Left ventricle myocardium inferior (tissue), 1 donor: ENCODE measurements around the gene JAK3. TPM values are rescaled to one million over a fixed set of nuclear protein-coding genes. Genes with fewer than 3 reads are reported as not detected.

Source experiments
- DNase-seq: peaks from one replicate; pipeline ENCODE4 v3.0.0-alpha.2; 2020
- H3K27ac ChIP-seq: fragments of 200-600 bp; replicated peaks from 2 replicates; pipeline ENCODE4 v1.8.0; 2021
- H3K27me3 ChIP-seq: fragments of 200-600 bp; 2 replicates; pipeline ENCODE4 v1.8.0; 2021; ENCODE audit warnings: low read depth
- H3K36me3 ChIP-seq: fragments of 200-600 bp; 2 replicates; pipeline ENCODE4 v1.8.0; 2021
- H3K4me1 ChIP-seq: fragments of 200-600 bp; 2 replicates; pipeline ENCODE4 v1.8.0; 2021
- H3K4me3 ChIP-seq: fragments of 200-600 bp; 2 replicates; pipeline ENCODE4 v1.8.0; 2021; ENCODE audit warnings: mild to moderate bottlenecking, moderate library complexity
- H3K9me3 ChIP-seq: fragments of 200-600 bp; replicated peaks from 2 replicates; pipeline ENCODE4 v1.8.0; 2021
- intact Hi-C: fragments of 100-400 bp; cut with micrococcal nuclease; formaldehyde crosslinking; loops from one replicate; pipeline ENCODE4 v1.11.0; 2022
- total RNA-seq: library from RNA; stranded (reverse); fragmentation: NEBNext Ultra II Directional; extraction: Animal tissue kit (Norgen Biotek cat#: 25700); gene quantifications from one replicate; pipeline ENCODE4 v1.2.1, GENCODE V29; 2021
- TF ChIP-seq, protein P1 (sequence below): fragments of 200-600 bp; IDR thresholded peaks from 2 replicates; pipeline ENCODE4 v1.8.0; 2021; ENCODE audit warnings: antibody characterized with exemption, mild to moderate bottlenecking, borderline replicate concordance
- donor health status: DM: no; HTN: yes; CAD: no; lungs with severe emphysema.

JAK3 gene
- total RNA-seq, 1 donor from 2014 or later, result 1.7 TPM

DNA sequence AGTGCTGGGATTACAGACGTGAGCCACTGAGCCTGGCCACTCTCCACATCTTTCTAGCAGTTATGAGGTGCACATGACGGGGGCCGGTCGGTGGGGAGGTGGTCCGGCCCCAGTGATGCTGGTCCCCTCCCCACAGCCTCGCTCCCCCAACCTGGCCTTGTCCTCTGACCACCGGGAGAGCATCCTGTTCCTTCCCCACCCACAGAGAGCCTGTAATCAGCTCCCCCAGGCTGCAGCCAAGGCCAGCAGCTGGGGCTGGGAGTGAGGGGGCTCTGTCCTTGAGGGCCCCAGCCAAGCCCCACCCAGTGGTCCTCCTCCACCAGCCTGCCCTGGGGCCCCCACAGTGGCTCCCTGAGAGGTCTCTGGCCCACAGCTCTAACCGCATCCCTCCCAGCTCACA, 23.4 kb downstream of the JAK3 start:
- no peaks in the 10 kb centered on the region for H3K4me1 ChIP-seq
- no peak overlapping the region for H3K27ac ChIP-seq
- no peak for DNase-seq
- H3K4me3 ChIP-seq, result no peak overlapping the region
- no peaks in the 10 kb centered on the region for H3K9me3 ChIP-seq
- TF ChIP-seq, protein P1, sequence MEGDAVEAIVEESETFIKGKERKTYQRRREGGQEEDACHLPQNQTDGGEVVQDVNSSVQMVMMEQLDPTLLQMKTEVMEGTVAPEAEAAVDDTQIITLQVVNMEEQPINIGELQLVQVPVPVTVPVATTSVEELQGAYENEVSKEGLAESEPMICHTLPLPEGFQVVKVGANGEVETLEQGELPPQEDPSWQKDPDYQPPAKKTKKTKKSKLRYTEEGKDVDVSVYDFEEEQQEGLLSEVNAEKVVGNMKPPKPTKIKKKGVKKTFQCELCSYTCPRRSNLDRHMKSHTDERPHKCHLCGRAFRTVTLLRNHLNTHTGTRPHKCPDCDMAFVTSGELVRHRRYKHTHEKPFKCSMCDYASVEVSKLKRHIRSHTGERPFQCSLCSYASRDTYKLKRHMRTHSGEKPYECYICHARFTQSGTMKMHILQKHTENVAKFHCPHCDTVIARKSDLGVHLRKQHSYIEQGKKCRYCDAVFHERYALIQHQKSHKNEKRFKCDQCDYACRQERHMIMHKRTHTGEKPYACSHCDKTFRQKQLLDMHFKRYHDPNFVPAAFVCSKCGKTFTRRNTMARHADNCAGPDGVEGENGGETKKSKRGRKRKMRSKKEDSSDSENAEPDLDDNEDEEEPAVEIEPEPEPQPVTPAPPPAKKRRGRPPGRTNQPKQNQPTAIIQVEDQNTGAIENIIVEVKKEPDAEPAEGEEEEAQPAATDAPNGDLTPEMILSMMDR, result no peak
- peaks cover 87% of the 10 kb centered on the region for H3K27me3 ChIP-seq
- no peaks in the 10 kb centered on the region for H3K36me3 ChIP-seq
- intact Hi-C loops, result no loop called here

DNA sequence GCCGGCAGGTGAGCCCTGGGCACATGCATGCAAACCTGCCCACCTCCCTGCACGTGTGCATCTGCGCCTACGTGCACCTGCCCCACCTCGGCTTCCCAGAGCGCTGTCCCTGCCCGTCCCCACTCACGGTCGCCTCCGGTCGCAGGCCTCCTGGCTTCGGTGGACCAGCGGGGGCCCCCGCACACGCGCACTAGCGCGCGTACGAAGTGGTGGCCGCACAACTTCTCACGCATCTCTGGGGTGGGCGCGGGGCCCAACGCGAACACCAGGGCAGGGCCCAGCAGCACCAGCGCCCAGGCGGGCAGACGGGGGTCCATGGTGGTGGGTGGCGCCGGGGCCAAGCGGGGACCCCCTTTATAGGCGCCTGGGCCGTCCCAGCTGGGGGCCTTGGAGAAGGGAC, 26.6 kb downstream of the JAK3 start, which contains the start of gene INSL3:
INSL3 (minus strand) TSS at position 330 of the 400 bp plus-strand sequence; CDS start at position 317, 13 bp downstream.
- H3K9me3 ChIP-seq, result no peaks in the 10 kb centered on the region
- intact Hi-C loops, result no loop called here
- no peaks in the 10 kb centered on the region for H3K36me3 ChIP-seq
- TF ChIP-seq, protein P1, result no peak
- H3K4me1 ChIP-seq, result no peaks in the 10 kb centered on the region
- H3K4me3 ChIP-seq, result no peak within 1 kb of the TSS
- H3K27me3 ChIP-seq, result peaks cover 84% of the 10 kb centered on the region
- DNase-seq, result no peak
- no peak within 1 kb of the TSS for H3K27ac ChIP-seq

DNA sequence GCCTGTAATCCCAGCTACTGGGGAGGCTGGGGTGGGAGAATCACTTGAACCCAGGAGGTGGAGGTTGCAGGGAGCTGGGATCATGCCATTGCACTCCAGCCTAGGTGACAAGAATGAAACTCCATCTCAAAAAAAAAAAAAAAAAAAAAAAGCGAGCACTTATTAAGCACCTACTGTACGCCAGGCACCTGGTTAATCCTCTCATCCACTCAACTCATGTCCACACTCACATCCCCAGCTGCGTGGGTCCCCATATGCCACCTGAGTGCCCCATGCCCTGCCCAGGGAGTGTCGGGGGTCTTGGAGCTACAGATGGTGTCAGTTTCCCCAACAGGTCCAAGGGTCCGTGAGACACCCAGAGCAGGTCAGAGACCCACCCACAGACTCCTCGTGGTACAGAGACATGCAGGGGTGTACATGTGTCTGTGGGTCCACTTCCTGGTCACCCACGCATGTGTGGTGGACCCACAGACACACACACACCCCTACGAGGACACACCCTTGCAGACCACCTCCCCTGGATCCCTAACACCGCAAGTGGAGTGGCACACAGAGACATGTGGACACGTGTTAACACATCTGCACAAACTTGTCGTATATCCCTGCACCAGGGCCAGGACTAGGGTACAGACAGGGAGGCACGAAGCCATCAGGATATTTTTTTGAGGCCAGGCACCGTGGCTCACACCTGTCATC, 30.0 kb downstream of the JAK3 start:
- no peaks in the 10 kb centered on the region for H3K9me3 ChIP-seq
- TF ChIP-seq, protein P1, result no peak
- H3K27ac ChIP-seq, result no peak overlapping the region
- DNase-seq, result no peak
- no peaks in the 10 kb centered on the region for H3K36me3 ChIP-seq
- no peak overlapping the region for H3K4me3 ChIP-seq
- intact Hi-C loops, result no loop called here
- H3K27me3 ChIP-seq, result peaks cover 87% of the 10 kb centered on the region
- H3K4me1 ChIP-seq, result no peaks in the 10 kb centered on the region

DNA sequence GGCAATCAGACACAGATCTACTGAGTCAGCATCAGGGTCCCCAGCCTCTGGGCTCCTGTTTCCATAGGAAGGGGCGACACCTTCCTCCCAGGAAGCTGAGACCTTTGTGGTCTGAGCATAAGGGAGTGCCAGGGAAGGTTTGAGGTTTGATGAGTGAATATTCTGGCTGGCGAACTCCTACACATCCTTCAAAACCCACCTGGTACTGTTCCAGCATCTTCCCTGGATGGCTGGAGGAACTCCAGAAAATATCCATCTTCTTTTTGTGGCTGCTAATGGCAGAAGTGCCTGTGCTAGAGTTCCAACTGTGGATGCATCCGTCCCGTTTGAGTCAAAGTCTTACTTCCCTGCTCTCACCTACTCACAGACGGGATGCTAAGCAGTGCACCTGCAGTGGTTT, 35.7 kb downstream of the JAK3 start:
- no peaks in the 10 kb centered on the region for H3K36me3 ChIP-seq
- TF ChIP-seq, protein P1, result no peak
- peaks cover 9% of the 10 kb centered on the region for H3K9me3 ChIP-seq
- intact Hi-C loops, result no loop called here
- peaks cover 99% of the 10 kb centered on the region for H3K27me3 ChIP-seq
- DNase-seq, result no peak
- no peak overlapping the region for H3K4me3 ChIP-seq
- no peaks in the 10 kb centered on the region for H3K4me1 ChIP-seq
- H3K27ac ChIP-seq, result no peak overlapping the region

DNA sequence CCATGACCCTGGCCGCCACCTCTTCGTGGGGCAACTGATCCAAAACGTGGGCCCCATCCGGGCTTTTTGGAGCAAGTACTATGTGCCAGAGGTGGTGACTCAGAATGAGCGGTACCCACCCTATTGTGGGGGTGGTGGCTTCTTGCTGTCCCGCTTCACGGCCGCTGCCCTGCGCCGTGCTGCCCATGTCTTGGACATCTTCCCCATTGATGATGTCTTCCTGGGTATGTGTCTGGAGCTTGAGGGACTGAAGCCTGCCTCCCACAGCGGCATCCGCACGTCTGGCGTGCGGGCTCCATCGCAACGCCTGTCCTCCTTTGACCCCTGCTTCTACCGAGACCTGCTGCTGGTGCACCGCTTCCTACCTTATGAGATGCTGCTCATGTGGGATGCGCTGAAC, 36.1 kb downstream of the JAK3 start:
- DNase-seq, result no peak
- H3K27me3 ChIP-seq, result peaks cover 96% of the 10 kb centered on the region

More for the DNA sequence above, 36.1 kb downstream of the JAK3 start:
- Histone ChIP-seq H3K4me1 (no peaks in the 10 kb centered on the region), H3K27ac (no peak overlapping the region), H3K9me3 (peaks cover 9% of the 10 kb centered on the region), H3K36me3 (no peaks in the 10 kb centered on the region), H3K4me3 (no peak overlapping the region)
- intact Hi-C loops, result no loop called here
- TF ChIP-seq, protein P1, result no peak
